Heart left ventricle (tissue), 13 donors: ENCODE measurements around the gene HSF2BP.

ENCODE experiments used
- CTCF ChIP-seq, 12 donors: fragments of 200-600 bp; sonication (generic) in 4 of 12; IDR thresholded peaks; one replicate each; pipeline versions ENCODE4 v1.5.0 to v1.8.0; 2018 to 2022; ENCODE audit warnings: antibody characterized with exemption in 12 of 12, mild to moderate bottlenecking in 5 of 12
- POLR2A ChIP-seq, 2 donors: fragments of 450-650 bp; IDR thresholded peaks; one replicate each; pipeline ENCODE4 v1.6.1; 2017; ENCODE audit warnings: antibody characterized with exemption in 2 of 2, mild to moderate bottlenecking in 2 of 2, moderate library complexity in 2 of 2
- donor health status: ischemic (EF 13 %, LVEDD 7.1; RV severe dilation, severe dysfunction).
- donor health status: DM: no; HTN: yes; CAD: no.
- donor health status: DM: no; HTN: no; CAD: no.
- donor health status: ischemic (EF 25% LVEDD 6.9; RV normal size, moderate dysfunction).
- donor health status: ischemic (EF 25% LVEDD 5.7; RV mildly dilated, moderate dysfunction).
- donor health status: ischemic (EF 35%, LVEDD 5.7; RV mildly dilated, moderate dysfunction).
- donor health status: nonischemic (EF 11% LVEDD 7.7; RV severe dilation, severe dysfunction).
- donor health status: DM: yes; HTN: yes; CAD: no.
- donor health status: PGD.
- donor health status: ischemic (EF 29% LVEDD 5.4; RV normal size, mild dysfunction).
- donor health status: nonischemic (EF 23%, LVEDD 6.1; RV moderate dilation, normal function).

- no peak for TF ChIP-seq CTCF (IDR thresholded peaks at IDR 0.05)
- TF ChIP-seq POLR2A (IDR thresholded peaks at IDR 0.05): no peak
Observed at GRCh38 chr21:43640400-43640799, 18.9 kb downstream of the HSF2BP start.
